GM21447 (cell line): ENCODE measurements around the gene EVC.
"Not testable (repeated sequence)": the region's sequence is repeated elsewhere in the genome, so short reads cannot be mapped to it uniquely, and the experiment has no call there.

Experiments
- ATAC-seq: cut with Tn5 transposase; IDR thresholded peaks from one replicate; pipeline ENCODE4 v1.9.1; 2021; ENCODE audit not compliant: unreplicated experiment

The EVC gene

DNA sequence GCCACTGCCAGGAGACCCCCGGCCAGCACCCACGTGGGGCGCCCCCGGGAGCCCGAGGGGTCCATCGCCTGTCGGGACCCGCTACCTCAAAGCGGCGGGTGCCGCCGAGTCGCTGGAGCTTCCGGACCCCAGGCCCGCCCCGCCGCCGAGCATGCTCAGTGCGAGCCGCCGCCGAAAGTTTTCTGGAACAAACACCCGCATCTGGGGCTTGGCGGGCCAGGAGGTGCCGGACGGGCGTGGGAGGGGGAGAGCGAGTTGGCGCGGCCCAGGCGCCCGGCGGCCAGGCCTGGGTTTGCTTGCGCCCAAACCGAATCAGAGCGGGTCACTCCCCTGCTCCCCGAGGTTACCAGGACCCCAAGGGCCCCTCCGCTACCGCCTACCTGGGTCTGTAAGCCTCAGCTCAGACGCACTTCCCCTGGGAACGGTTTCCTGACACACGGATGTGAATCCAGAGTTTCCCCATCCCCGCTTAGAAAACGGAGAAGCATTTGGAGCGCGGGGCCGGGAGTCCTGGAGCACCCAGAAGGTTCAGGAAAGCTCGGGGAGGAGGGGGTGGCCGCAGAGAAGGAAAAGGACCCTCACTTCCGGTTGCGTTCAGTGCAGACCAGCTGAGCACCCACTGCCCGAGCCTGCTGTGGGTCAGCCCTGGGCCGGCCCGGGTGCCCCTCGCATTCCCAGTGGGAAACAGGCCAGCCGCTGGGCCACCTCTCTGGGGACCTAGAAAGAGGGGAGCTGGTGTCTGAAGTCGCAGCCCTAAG is 2.4 kb upstream of the EVC start, which contains the start of gene EVC2:
TSS of gene EVC2 (minus strand) at position 111 of the 758 bp plus-strand sequence. CDS start at position 65, 46 bp downstream.
- no peak for ATAC-seq

DNA sequence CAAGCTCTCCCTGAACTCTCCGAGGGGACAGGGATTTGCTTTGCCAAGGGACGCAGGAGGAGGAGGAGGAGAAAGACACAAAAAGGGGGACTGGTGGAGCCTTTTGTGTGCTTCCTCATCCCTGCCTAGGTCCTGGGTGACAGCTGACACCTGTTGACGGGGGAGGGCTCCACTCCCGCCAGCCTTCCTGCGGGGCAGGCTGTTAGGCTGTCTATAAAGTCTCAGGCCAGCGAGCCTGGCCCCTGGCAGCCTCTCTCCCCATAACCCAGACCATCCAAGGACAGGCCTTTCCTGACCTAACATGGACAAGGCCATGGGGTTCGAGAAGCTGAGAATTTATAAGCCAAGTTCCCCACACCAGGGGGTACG is 1.8 kb upstream of the EVC start:
- no peak for ATAC-seq

GRCh38 chr4:5710065-5710960 is 688 bp upstream of the EVC start:
- no peak for ATAC-seq

DNA sequence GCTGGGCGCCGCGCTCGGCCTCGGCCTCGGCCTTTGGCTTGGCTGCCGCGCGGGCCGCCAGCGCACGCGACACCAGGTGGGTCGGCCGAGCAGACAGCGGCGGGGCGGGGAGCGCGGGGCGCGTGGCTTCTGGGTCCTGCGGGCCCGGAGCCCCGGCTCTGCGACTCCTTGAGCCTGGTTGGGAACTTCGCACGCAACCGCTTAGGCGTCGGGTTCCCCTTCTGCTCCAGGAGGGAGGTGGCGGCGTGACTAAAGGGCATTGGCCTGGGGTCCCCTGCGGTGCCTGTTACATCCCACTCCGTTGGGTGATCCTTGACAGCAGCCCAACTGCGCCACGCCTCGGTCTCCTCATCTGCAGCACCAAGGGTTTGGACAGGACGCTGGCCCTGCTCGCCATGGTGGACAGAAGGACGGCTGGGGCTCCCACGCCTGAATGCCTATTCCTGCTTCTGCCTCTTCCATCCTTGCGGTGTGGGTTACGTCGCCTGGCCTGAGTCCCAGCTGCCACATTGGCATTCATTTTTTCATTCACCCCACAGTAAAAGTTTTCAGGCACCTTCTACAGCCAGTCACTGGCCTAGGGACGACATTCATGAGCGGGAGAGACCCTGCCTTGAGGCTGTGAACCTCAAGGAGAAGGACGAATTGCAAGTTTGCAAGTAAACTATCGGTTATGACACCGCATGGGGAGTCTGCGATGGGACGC is 631 bp downstream of the EVC start:
- ATAC-seq, result no peak

GRCh38 chr4:5712517-5712916 is 1.5 kb downstream of the EVC start:
- no peak for ATAC-seq

DNA sequence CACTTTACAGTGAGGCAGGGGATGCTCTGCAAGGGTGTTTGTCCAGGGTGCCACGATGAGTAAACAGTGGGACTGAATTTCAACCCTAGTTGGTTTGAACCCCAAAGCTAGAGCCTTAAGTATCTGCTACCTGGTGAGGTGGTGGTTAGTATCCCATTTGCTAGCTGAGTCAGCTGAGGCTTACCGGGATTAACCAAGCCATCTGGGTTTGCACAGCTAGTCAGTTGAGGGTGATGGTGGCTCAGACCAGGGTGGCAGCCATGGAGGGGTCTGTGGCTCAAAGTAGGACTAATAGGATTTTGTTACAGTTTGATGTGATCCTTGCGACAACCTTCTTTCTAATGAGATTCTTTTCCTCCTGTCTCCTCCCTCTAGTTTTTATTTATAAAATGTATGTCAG is 1.9 kb downstream of the EVC start:
- no peak for ATAC-seq

DNA sequence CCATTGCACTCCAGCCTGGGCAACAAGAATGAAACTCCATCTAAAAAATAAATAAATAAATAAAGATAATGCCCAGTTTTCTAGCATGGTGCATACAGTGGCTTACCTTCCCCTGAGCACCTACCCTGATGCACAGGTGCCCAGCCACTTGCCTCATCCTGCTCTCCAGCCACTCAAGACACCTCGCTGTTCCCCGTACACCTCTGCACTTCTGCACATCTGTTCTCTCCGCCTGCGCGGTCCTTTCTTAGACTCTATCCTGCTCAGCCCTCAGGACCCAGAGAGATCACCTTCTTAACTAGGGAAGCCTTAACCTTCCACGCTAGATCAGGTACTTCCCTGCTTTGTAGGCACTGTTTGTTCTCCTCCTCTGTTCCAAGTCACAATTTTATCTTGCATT is 2.9 kb downstream of the EVC start:
- ATAC-seq, result no peak

DNA sequence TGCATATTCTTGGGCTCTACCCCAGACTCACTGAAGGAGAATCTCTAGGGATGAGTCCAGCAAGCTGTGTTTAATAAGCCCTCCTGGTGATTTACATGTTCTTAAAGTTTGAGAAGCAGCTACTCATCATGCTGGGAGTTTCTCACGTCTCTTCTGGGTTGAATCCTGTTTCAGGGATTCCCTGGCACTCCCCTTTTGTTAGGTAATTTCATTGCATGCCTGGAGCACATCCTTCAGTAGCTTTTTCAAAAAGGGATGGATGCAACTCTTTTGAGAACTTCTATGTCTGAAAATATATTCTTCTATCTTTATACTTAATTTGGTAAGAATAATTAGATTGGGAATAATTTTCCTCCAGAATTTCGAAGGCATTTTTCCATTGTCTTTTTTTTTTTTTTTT is 4.4 kb downstream of the EVC start:
- no peak for ATAC-seq

- no peak for ATAC-seq
Measured at GRCh38 chr4:5716391-5716790, 5.4 kb downstream of the EVC start.

GRCh38 chr4:5717449-5718158 is 6.6 kb downstream of the EVC start:
- no peak for ATAC-seq

DNA sequence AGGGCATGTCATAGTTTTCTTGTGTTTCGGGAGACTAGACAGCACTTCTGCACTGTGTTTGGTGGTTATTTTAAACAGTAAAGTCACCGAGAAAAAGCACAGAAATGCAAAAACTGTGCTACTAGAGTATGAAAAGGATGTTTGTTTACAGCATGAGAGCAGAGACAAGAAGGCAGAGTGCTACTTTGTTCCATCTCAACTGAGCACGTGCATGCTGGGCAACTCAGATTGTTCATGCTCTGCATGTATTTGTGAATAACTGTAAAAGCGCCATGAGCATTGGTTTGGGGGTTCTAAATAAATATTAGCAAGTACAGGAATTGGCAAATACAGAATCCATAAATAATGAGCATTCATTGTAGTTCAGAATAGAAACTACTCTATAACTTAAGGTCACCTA is 7.4 kb downstream of the EVC start:
- no peak for ATAC-seq

DNA sequence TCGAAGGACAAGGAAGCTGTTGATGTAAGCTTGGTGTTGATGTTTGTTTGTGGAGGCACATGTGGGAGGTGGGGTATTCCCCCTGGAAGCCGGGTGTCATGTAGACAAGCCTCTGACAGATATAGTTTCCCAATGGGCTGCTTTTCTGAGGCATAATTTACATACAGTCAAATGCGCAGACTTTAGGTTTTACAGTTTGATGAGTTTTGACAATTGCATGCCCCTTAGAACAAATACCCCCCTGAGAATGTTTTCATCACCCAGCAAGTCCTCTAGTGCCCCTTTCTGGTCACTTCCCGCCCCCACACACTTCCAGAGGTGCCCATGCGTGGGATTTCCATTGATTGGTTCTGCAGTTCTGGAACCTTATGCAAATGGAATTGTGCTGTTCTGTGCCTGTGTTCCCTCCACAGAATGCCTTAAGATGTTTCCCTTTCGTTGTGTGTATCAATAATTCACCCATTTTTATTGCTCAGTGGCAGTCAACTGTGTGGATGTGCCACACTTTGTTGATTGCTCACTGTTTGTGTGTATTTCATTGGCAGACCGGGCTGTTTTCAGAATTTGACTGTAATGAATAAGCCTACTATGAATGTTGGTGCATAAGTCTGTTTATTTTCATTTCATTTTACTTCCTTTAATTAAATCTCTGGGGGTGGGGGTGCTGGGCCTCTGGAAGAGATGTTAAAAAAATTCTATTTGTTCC is 8.5 kb downstream of the EVC start:
- ATAC-seq, result no peak

- no peak for ATAC-seq
Measured at GRCh38 chr4:5720157-5720850, 9.3 kb downstream of the EVC start.

DNA sequence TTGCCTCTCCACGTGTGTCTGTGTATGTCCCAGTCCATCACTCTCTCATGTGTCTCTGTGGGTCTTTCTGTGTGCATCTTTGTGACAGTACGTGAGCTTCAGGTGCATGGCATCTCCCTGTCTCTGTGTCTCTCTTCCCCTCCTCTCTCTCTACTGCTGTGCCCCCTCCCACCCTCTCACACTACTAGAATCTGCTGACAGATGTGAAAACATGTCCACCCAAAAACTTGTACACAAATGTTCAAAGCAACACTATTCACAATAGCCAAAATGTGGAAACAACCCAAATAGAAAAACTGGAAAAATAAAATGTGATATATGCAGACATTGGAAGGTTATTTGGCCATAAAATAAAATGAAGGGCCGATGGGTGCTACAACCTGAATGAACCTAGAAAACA is 10.0 kb downstream of the EVC start:
- ATAC-seq, result no peak

GRCh38 chr4:5721923-5722322 is 10.9 kb downstream of the EVC start:
- ATAC-seq, result no peak

GRCh38 chr4:5722328-5722727 is 11.3 kb downstream of the EVC start:
- ATAC-seq, result no peak

- no peak for ATAC-seq
Measured at GRCh38 chr4:5724377-5724776, 13.4 kb downstream of the EVC start.

DNA sequence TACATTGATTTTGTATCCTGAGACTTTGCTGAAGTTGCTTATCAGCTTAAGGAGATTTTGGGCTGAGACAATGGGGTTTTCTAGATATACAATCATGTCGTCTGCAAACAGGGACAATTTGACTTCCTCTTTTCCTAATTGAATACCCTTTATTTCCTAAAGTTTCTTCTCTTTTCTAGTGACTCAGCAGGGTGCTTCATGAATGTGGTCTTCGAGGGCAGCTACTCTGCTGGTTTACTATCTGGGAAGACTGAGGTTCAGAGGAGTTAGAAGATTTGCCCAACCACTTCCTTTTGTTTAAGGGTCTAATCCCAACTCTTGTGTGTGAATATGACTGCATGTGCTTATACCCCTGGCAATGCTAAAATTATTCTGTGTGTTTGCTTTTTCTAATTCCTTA is 17.4 kb downstream of the EVC start:
- not testable (repeated sequence) for ATAC-seq

DNA sequence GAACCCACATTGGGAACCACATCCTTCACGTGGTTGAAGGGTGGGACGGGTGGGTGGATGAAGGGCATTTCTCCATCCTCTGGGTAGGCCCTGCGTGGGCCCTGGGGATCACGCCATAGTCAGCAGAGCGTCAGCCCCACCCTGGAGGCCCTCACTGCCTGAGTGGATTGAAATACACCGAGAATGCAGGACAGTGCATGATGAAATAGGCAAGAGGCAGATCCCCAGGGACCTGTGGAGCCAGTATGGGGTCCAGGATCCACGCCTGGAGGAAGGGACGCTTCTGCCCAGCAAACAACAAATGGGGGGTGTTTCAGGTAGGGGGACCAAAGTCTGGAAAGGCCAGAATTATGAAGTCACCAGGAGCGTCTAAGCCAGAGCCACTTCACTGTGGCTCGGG is 19.4 kb downstream of the EVC start:
- no peak for ATAC-seq
